Mesendoderm (in vitro differentiated cells): ENCODE measurements around the gene HECTD1.

Source experiments
- DNase-seq: peaks from one replicate; pipeline ENCODE4 v3.0.0; 2013
- H2AK5ac ChIP-seq: 2 replicates; pipeline ENCODE4 v1.6.1; 2013; ENCODE audit warnings: low read length, inconsistent platforms
- H2BK120ac ChIP-seq: 2 replicates; pipeline ENCODE4 v1.6.1; 2013; ENCODE audit warnings: low read depth, mild to moderate bottlenecking, low read length, moderate library complexity, mixed read lengths
- H2BK15ac ChIP-seq: replicated peaks from 2 replicates; pipeline ENCODE4 v1.6.1; 2013; ENCODE audit warnings: low read depth, mild to moderate bottlenecking, moderate library complexity
- H2BK5ac ChIP-seq: 2 replicates; pipeline ENCODE4 v1.6.1; 2013; ENCODE audit warnings: low read length, inconsistent platforms
- H3K18ac ChIP-seq: 2 replicates; pipeline ENCODE4 v1.6.1; 2013; ENCODE audit warnings: mild to moderate bottlenecking, low read length, mixed read lengths
- H3K23ac ChIP-seq: one replicate; pipeline ENCODE4 v1.6.1; 2013; ENCODE audit warnings: low read length
- H3K27ac ChIP-seq: 2 replicates; pipeline ENCODE4 v1.5.1; 2013; ENCODE audit warnings: low read depth, mild to moderate bottlenecking, inconsistent platforms, low read length, moderate library complexity
- H3K27me3 ChIP-seq: 2 replicates; pipeline ENCODE4 v1.6.1; 2013; ENCODE audit warnings: low read length, control low read depth, mild to moderate bottlenecking, inconsistent platforms; ENCODE audit not compliant: insufficient read depth, poor library complexity
- H3K36me3 ChIP-seq: 2 replicates; pipeline ENCODE4 v1.6.1; 2013; ENCODE audit warnings: low read length, inconsistent platforms; ENCODE audit not compliant: control insufficient read depth, insufficient read depth
- H3K4ac ChIP-seq: one replicate; pipeline ENCODE4 v1.6.1; 2013; ENCODE audit warnings: low read depth, mild to moderate bottlenecking, low read length, moderate library complexity
- H3K4me1 ChIP-seq: 2 replicates; pipeline ENCODE4 v1.6.1; 2013; ENCODE audit warnings: low read depth, low read length, inconsistent platforms; ENCODE audit not compliant: control insufficient read depth
- H3K4me2 ChIP-seq: 2 replicates; pipeline ENCODE4 v1.6.1; 2013; ENCODE audit warnings: low read length
- H3K4me3 ChIP-seq: 2 replicates; pipeline ENCODE4 v1.5.1; 2013; ENCODE audit warnings: mild to moderate bottlenecking, low read length
- H3K56ac ChIP-seq: one replicate; pipeline ENCODE4 v1.6.1; 2013; ENCODE audit warnings: low read length
- H3K79me1 ChIP-seq: 2 replicates; pipeline ENCODE4 v1.6.1; 2013; ENCODE audit warnings: low read length, inconsistent platforms
- H3K79me2 ChIP-seq: 2 replicates; pipeline ENCODE4 v1.6.1; 2013; ENCODE audit warnings: mild to moderate bottlenecking, low read length; ENCODE audit not compliant: control insufficient read depth, insufficient read depth
- H3K9ac ChIP-seq: 2 replicates; pipeline ENCODE4 v1.6.1; 2013; ENCODE audit warnings: low read length, inconsistent platforms
- H4K5ac ChIP-seq: one replicate; pipeline ENCODE4 v1.6.1; 2013; ENCODE audit warnings: low read length
- H4K8ac ChIP-seq: one replicate; pipeline ENCODE4 v1.6.1; 2013; ENCODE audit warnings: low read depth, mild to moderate bottlenecking, control low read depth, low read length, moderate library complexity
- WGBS: extraction: QIAGEN DNeasy Blood & Tissue Kit; methylation state at CpG from one replicate; pipeline ENCODE4 v1.1.7; 2013; ENCODE audit warnings: low lambda C conversion rate, missing lambda C conversion rate; ENCODE audit not compliant: insufficient coverage; ENCODE audit errors: extremely low coverage; 5-methylcytosine and 5-hydroxymethylcytosine counted together

Gene HECTD1

GRCh38 chr14:31169877-31170276 lies 37.7 kb downstream of the HECTD1 start:
- Histone ChIP-seq H3K4me1 (no peaks in the 10 kb centered on the region), H3K56ac (no peak overlapping the region), H2BK5ac (no peak overlapping the region), H3K27ac (no peak overlapping the region), H3K36me3 (peaks cover 2% of the 10 kb centered on the region), H3K23ac (no peak overlapping the region), H3K27me3 (no peaks in the 10 kb centered on the region), H2AK5ac (no peak overlapping the region), H3K4ac (no peak overlapping the region), H3K4me3 (no peak overlapping the region), H2BK15ac (no peak overlapping the region), H3K18ac (no peak overlapping the region), H3K4me2 (no peak overlapping the region), H4K5ac (no peak overlapping the region), H4K8ac (no peak overlapping the region), H3K79me1 (no peaks in the 10 kb centered on the region), H3K79me2 (no peaks in the 10 kb centered on the region), H3K9ac (no peak overlapping the region), H2BK120ac (no peak overlapping the region)
- no CpG with 5 or more reads among the region's 5 CpGs for WGBS
- DNase-seq, result no peak

GRCh38 chr14:31167032-31167431 lies 40.6 kb downstream of the HECTD1 start:
- WGBS, result no CpG with 5 or more reads among the region's 5 CpGs
- Histone ChIP-seq H3K4me3 (no peak overlapping the region), H3K56ac (no peak overlapping the region), H4K5ac (no peak overlapping the region), H2AK5ac (no peak overlapping the region), H3K4me2 (no peak overlapping the region), H3K79me1 (no peaks in the 10 kb centered on the region), H3K23ac (no peak overlapping the region), H3K79me2 (no peaks in the 10 kb centered on the region), H3K27me3 (no peaks in the 10 kb centered on the region), H2BK120ac (no peak overlapping the region), H3K27ac (no peak overlapping the region), H3K18ac (no peak overlapping the region), H3K4me1 (no peaks in the 10 kb centered on the region), H3K36me3 (no peaks in the 10 kb centered on the region), H3K9ac (no peak overlapping the region), H2BK5ac (no peak overlapping the region), H2BK15ac (no peak overlapping the region), H3K4ac (no peak overlapping the region), H4K8ac (no peak overlapping the region)
- no peak for DNase-seq

GRCh38 chr14:31166271-31166561 lies 41.4 kb downstream of the HECTD1 start:
- no peak overlapping the region for H2BK5ac ChIP-seq
- H4K5ac ChIP-seq, result no peak overlapping the region
- H2AK5ac ChIP-seq, result no peak overlapping the region
- H4K8ac ChIP-seq, result no peak overlapping the region
- H3K9ac ChIP-seq, result no peak overlapping the region
- WGBS, result no CpG with 5 or more reads among the region's 3 CpGs
- no peak for DNase-seq
- no peaks in the 10 kb centered on the region for H3K27me3 ChIP-seq
- no peak overlapping the region for H3K4ac ChIP-seq
- H3K4me3 ChIP-seq, result no peak overlapping the region
- H3K79me2 ChIP-seq, result no peaks in the 10 kb centered on the region
- H3K18ac ChIP-seq, result no peak overlapping the region
- no peak overlapping the region for H3K56ac ChIP-seq
- H2BK15ac ChIP-seq, result no peak overlapping the region
- H2BK120ac ChIP-seq, result no peak overlapping the region
- H3K36me3 ChIP-seq, result peaks cover 1% of the 10 kb centered on the region
- H3K79me1 ChIP-seq, result no peaks in the 10 kb centered on the region
- no peak overlapping the region for H3K4me2 ChIP-seq
- no peaks in the 10 kb centered on the region for H3K4me1 ChIP-seq
- H3K27ac ChIP-seq, result no peak overlapping the region
- no peak overlapping the region for H3K23ac ChIP-seq

- no peak overlapping the region for H3K4me3 ChIP-seq
- WGBS, result no CpG with 5 or more reads among the region's 4 CpGs
- no peaks in the 10 kb centered on the region for H3K4me1 ChIP-seq
- no peak for DNase-seq
- no peak overlapping the region for H2BK5ac ChIP-seq
- H2BK15ac ChIP-seq, result no peak overlapping the region
- H4K8ac ChIP-seq, result no peak overlapping the region
- no peak overlapping the region for H4K5ac ChIP-seq
- no peaks in the 10 kb centered on the region for H3K27me3 ChIP-seq
- no peak overlapping the region for H2BK120ac ChIP-seq
- H3K79me1 ChIP-seq, result no peaks in the 10 kb centered on the region
- H3K36me3 ChIP-seq, result peaks cover 2% of the 10 kb centered on the region
- no peak overlapping the region for H3K23ac ChIP-seq
- no peak overlapping the region for H3K27ac ChIP-seq
- H2AK5ac ChIP-seq, result no peak overlapping the region
- no peak overlapping the region for H3K56ac ChIP-seq
- no peak overlapping the region for H3K4ac ChIP-seq
- no peaks in the 10 kb centered on the region for H3K79me2 ChIP-seq
- no peak overlapping the region for H3K18ac ChIP-seq
- H3K9ac ChIP-seq, result no peak overlapping the region
- no peak overlapping the region for H3K4me2 ChIP-seq
Observed at GRCh38 chr14:31164115-31164514, 43.5 kb downstream of the HECTD1 start.

GRCh38 chr14:31162910-31163649 lies 44.5 kb downstream of the HECTD1 start:
- no peaks in the 10 kb centered on the region for H3K27me3 ChIP-seq
- H4K5ac ChIP-seq, result no peak overlapping the region
- no peak overlapping the region for H4K8ac ChIP-seq
- H3K18ac ChIP-seq, result no peak overlapping the region
- H3K9ac ChIP-seq, result no peak overlapping the region
- H3K4me1 ChIP-seq, result no peaks in the 10 kb centered on the region
- no peaks in the 10 kb centered on the region for H3K79me2 ChIP-seq
- no peak overlapping the region for H2BK5ac ChIP-seq
- no CpG with 5 or more reads among the region's 16 CpGs for WGBS
- no peak overlapping the region for H3K4ac ChIP-seq
- H2BK15ac ChIP-seq, result no peak overlapping the region
- DNase-seq, result no peak
- no peaks in the 10 kb centered on the region for H3K79me1 ChIP-seq
- H3K56ac ChIP-seq, result no peak overlapping the region
- peaks cover 2% of the 10 kb centered on the region for H3K36me3 ChIP-seq
- H3K23ac ChIP-seq, result no peak overlapping the region
- H2AK5ac ChIP-seq, result no peak overlapping the region
- no peak overlapping the region for H3K27ac ChIP-seq
- H3K4me3 ChIP-seq, result no peak overlapping the region
- H3K4me2 ChIP-seq, result no peak overlapping the region
- H2BK120ac ChIP-seq, result no peak overlapping the region

GRCh38 chr14:31161274-31161673 lies 46.3 kb downstream of the HECTD1 start:
- Histone ChIP-seq H3K36me3 (peaks cover 2% of the 10 kb centered on the region), H3K4me3 (no peak overlapping the region)
- WGBS, result no CpG with 5 or more reads among the region's 5 CpGs

More at GRCh38 chr14:31161274-31161673, 46.3 kb downstream of the HECTD1 start:
- H3K9ac ChIP-seq, result no peak overlapping the region
- H3K79me2 ChIP-seq, result no peaks in the 10 kb centered on the region
- H4K5ac ChIP-seq, result no peak overlapping the region
- H3K23ac ChIP-seq, result no peak overlapping the region
- H3K79me1 ChIP-seq, result no peaks in the 10 kb centered on the region
- no peaks in the 10 kb centered on the region for H3K27me3 ChIP-seq
- H2BK5ac ChIP-seq, result no peak overlapping the region
- no peak overlapping the region for H3K56ac ChIP-seq
- no peaks in the 10 kb centered on the region for H3K4me1 ChIP-seq
- H3K18ac ChIP-seq, result no peak overlapping the region
- H3K27ac ChIP-seq, result no peak overlapping the region
- H2BK15ac ChIP-seq, result no peak overlapping the region
- no peak overlapping the region for H4K8ac ChIP-seq
- no peak overlapping the region for H3K4me2 ChIP-seq
- H2BK120ac ChIP-seq, result no peak overlapping the region
- no peak overlapping the region for H3K4ac ChIP-seq
- no peak for DNase-seq
- no peak overlapping the region for H2AK5ac ChIP-seq
